GM12801 (cell line): ENCODE results near the gene PARP1.

Source experiments
- TF ChIP-seq, protein P1 (sequence below): IDR thresholded peaks from one replicate; pipeline ENCODE4 v1.5.1; 2011; ENCODE audit warnings: control low read depth; ENCODE audit not compliant: insufficient read length; ENCODE audit errors: extremely low read depth

PARP1 gene

DNA sequence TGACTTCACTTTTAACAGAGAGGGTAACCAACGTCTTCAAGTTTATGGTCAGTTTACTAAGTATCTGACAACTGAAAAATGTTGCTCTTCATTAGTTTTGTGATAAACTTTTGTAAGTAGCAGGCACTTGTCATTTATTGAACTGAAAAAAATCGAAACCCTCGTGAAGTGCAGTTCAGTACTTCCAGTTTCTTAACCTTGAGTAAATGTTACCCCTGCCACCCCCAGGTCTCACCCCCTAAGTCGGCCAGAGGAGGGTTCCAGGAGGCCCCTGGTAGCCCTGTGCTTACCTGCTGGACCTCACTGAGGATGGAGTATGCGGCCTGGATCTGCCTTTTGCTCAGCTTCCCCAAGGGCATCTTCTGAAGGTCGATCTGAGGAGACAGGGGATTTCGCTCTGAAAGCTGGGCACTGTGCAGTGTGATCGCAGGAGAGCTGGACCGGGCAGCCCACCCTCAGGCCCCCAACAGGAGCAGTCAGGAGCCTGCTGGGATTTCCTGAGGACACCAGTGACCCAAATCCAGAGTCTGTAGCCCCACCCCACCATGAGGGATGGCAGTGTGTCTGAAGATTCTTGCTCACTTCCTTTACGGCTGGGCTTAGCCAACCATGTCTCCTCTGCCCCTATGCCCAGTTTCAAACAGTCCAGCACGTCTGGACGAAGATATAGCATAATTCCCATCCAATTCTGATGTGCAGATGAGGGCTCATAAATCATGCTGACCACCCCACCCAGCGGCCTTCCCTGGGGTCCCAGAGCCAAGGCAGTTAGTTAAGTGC lies 37.6 kb downstream of the PARP1 start:
- TF ChIP-seq, protein P1, sequence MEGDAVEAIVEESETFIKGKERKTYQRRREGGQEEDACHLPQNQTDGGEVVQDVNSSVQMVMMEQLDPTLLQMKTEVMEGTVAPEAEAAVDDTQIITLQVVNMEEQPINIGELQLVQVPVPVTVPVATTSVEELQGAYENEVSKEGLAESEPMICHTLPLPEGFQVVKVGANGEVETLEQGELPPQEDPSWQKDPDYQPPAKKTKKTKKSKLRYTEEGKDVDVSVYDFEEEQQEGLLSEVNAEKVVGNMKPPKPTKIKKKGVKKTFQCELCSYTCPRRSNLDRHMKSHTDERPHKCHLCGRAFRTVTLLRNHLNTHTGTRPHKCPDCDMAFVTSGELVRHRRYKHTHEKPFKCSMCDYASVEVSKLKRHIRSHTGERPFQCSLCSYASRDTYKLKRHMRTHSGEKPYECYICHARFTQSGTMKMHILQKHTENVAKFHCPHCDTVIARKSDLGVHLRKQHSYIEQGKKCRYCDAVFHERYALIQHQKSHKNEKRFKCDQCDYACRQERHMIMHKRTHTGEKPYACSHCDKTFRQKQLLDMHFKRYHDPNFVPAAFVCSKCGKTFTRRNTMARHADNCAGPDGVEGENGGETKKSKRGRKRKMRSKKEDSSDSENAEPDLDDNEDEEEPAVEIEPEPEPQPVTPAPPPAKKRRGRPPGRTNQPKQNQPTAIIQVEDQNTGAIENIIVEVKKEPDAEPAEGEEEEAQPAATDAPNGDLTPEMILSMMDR = no peak

DNA sequence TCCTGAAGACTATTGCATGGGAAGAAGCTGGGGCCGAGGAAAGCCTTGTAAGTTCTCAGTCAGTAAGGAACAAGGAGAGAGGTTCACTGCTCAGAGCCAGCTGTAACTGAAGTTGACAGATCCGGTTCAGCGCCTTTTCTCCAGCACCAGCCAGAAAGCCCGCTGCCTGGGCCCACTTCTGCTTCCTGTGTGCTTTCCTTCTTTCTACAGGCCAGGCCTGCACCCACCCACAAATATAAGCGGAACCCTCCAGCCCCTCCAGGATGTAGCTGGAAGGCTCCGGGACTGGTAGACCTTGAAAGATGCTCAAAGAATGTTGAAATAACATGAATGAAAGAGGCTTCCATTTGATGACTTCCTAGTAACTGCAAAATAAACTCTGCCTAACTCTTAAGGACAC lies 38.8 kb downstream of the PARP1 start:
- TF ChIP-seq, protein P1 = no peak

DNA sequence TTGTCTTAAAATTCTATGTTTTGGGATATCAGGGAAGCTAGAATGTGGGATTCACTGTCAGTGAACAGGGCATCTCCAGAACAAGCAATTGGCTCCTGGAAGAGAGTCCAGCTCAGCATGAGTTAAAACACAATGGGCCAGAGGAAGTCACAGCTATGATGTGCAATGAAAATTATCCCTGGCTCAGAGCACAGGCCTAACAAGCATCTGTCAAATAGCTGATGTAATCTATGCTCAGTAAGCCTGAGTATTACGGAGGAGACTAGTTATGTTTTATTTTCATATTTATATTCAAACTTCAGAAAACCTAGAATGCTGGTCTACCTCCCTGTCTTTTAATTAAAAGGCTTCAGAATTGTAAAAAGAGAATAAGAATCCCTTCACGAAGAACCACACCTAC lies 41.6 kb downstream of the PARP1 start:
- TF ChIP-seq, protein P1 = no peak

DNA sequence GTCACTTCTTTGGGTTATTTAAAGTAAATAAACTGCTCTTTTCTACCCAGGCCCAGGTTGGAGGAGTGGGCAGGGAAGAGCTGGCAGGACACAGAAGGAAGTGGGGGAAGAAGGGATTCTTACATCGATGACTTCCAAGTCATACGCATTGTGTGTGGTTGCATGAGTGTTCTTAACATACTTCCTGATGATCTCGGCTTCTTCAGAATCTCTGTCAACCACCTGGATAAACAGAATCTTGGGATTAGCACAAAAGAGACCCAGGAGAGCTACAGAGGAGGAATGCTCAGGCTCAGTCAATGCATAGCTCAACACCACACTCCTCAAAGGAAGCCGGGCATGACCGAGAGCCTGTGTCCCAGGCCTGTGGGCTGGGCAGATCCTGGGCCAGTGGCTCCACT lies 42.1 kb downstream of the PARP1 start:
- TF ChIP-seq, protein P1 = no peak

DNA sequence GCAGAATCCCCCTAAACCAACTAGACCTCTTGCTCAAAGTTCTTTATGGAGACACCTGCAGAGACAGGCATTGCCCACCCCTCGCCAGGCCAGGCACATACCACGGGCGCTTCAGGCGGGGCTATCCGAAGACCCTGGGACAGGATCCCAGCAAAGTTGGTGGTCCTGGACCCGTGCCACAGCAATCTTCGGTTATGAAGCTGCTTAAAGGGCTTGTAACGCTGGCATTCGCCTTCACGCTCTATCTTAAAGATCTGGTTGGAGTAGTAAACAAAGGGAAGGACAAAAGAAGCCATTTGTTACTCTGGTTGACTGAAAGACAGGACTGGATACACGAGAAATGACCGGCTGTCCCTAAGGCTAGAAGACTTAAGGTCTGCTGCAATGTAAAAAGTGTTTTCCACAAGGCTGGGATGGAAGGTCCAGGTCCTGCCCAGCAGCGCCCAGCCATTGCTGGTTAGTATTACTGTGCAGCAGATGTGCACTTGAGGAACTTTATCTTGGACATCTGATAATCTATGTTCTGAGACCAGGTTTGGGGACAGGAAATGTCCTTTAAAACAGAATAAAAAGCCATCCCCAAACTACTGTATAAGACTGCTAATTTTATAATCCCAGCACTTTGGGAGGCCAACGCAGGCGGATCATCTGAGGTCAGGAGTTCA lies 42.9 kb downstream of the PARP1 start:
- TF ChIP-seq, protein P1 = no peak

DNA sequence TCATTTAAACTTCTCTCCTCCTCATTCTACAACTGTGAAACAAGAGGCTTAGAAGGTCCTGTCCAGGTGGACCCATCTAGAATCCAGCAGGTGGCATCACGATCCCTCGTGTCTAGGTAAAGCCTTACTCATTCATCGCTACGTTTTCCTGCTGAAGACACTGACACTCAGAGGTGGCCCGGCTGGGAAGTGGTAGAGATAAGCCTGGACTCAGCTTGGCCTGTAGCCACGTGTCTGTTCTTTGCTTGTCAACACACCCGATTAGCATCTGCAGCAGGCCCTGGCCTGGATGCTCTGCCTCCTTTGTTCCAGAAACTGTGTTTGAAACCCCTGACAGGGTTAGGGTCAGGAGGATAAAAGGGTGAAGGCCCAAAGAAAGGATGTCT lies 43.4 kb downstream of the PARP1 start:
- TF ChIP-seq, protein P1 = no peak

DNA sequence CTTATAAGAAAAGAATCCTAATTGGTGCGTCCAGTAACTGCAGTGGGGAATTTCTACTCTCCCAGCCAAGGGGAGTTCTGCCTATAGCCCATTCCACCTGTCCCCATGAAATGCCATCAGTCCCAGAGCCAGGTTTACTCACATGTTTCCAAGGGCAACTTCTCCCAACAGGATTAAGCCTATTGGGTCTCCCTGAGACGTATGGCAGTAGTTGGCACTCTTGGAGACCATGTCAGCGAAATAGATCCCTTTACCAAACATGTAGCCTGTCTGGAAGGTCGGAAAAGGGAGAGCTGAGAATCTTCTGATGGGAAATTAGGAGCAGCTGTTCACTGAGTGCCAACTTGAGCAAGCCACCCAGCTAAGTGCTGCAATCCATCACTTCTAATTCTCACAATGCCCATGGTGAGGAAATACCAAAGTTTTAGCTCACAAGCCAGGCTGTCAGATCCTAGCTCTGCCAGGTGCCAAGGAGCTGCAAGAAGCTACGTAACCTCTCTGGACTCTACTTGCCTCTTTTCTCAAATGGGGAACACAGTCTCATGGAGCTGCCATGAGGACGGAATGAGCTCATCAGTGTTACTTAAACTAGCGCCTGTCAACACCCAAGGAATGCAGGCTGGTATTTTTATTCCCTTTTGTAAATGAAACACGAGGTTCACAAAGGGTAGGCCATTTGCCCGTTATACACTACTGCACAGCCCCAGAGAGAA lies 43.9 kb downstream of the PARP1 start:
- TF ChIP-seq, protein P1 = no peak
